H1 (cell line): ENCODE results near the gene TBRG4. TPM values are rescaled to one million over a fixed set of nuclear protein-coding genes. Genes with fewer than 3 reads are reported as not detected.

ENCODE experiments used
- BCL11A ChIP-seq, 2 experiments: IDR thresholded peaks; one replicate each; pipeline ENCODE4 v1.6.1; 2011; ENCODE audit warnings: low read depth in 2 of 2, low read length in 2 of 2, mild to moderate bottlenecking in 2 of 2
- polyA plus RNA-seq, 7 experiments: library from polyadenylated mRNA; depleted of rRNA in 3 of 7; stranded (reverse) in 5 of 7; unstranded in 2 of 7; fragments of >200 nt in 5 of 7; fragments of 200-250 nt in 2 of 7; gene quantifications; 1 replicate in 5 of 7; 2 replicates in 1 of 7; 4 replicates in 1 of 7; pipeline versions ENCODE4 v1.2.1 to v1.2.3, GENCODE V29; 2011 to 2013; ENCODE audit warnings: missing spikeins in 2 of 7, mixed read lengths in 2 of 7
- total RNA-seq: library from RNA; stranded (reverse); fragmentation: NEBNext Ultra II Directional; extraction: Animal tissue kit (Norgen Biotek cat#: 25700); gene quantifications from 2 replicates; pipeline ENCODE4 v1.2.1, GENCODE V29; 2021

Gene TBRG4
- total and polyA plus RNA-seq, 2 of the 8 experiments (the other 6 are each of a cell fraction or from before 2014, with no cell fraction given), result 110 to 137 TPM

DNA sequence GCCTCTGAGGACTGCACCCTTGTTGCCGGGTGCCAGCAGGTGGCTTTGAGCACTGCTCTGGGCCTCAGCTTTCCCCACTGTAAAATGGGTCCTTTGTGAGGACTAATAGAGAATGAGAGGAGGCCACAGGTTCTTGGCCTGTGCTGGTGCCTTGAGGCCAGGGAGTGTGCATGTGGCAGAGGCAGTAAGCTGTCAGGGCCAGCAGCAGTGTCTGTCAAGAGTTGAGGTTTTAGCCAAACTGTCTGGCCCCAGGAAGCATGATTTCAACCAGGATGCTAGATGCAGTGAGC is 36.2 kb downstream of the TBRG4 start (continued):
- TF ChIP-seq BCL11A (IDR thresholded peaks at IDR 0.05; ENCODE audit: low read depth in 2 of 2, low read length in 2 of 2), result no peak
